Activated naive CD4-positive, alpha-beta T cell treated with anti-CD3 and anti-CD28 coated beads for 36 hours (primary cell): ENCODE data around the gene LGR6. TPM values are rescaled to one million over a fixed set of nuclear protein-coding genes. Genes with fewer than 3 reads are reported as not detected.
A peak's percentile ranks its signal among the peaks of the same experiment; 100 is the strongest.

ENCODE experiments used
- CTCF ChIA-PET: fragments of 350-600 bp; sonication (Branson Sonifier 250); formaldehyde crosslinking; loops from one replicate; lab custom pipeline; 2021; ENCODE audit warnings: antibody characterized with exemption; lab: Charles Lee
- DNase-seq: peaks from one replicate; pipeline ENCODE4 v3.0.0-alpha.2; 2020
- H3K27ac Mint-ChIP-seq: one replicate; pipeline ENCODE4 v1.8.0; 2021; ENCODE audit warnings: mild to moderate bottlenecking, mixed read lengths
- H3K27me3 Mint-ChIP-seq: one replicate; pipeline ENCODE4 v1.8.0; 2021; ENCODE audit warnings: low read depth, mixed read lengths
- H3K36me3 Mint-ChIP-seq: one replicate; pipeline ENCODE4 v1.8.0; 2021; ENCODE audit warnings: low read depth, mixed read lengths
- H3K4me1 Mint-ChIP-seq: one replicate; pipeline ENCODE4 v1.8.0; 2021; ENCODE audit warnings: low read depth, mixed read lengths
- H3K4me3 Mint-ChIP-seq: one replicate; pipeline ENCODE4 v1.8.0; 2021; ENCODE audit warnings: mild to moderate bottlenecking, moderate library complexity, mixed read lengths
- H3K9me3 Mint-ChIP-seq: one replicate; pipeline ENCODE4 v1.8.0; 2021; ENCODE audit warnings: mixed read lengths
- intact Hi-C: fragments of 100-400 bp; cut with micrococcal nuclease; formaldehyde crosslinking; loops from one replicate; pipeline ENCODE4 v1.15.1; 2023
- total RNA-seq, 2 experiments: library from RNA; stranded (reverse); gene quantifications; one replicate each; pipeline ENCODE4 v1.2.3, GENCODE V29; 2021

LGR6 gene
- total RNA-seq, 2 experiments from 2014 or later: 0.19 to 0.22 TPM

- no peaks in the 10 kb centered on the region for H3K9me3 Mint-ChIP-seq
- H3K36me3 Mint-ChIP-seq: no peaks in the 10 kb centered on the region
- no peak overlapping the region for H3K27ac Mint-ChIP-seq
- intact Hi-C loops: no loop called here
- peaks cover 24% of the 10 kb centered on the region for H3K27me3 Mint-ChIP-seq
- no peak overlapping the region for H3K4me3 Mint-ChIP-seq
- DNase-seq: no peak
- H3K4me1 Mint-ChIP-seq: peaks cover 17% of the 10 kb centered on the region
- CTCF ChIA-PET: no interaction called here
Measured at GRCh38 chr1:202198366-202198724, 4.7 kb downstream of the LGR6 start.

DNA sequence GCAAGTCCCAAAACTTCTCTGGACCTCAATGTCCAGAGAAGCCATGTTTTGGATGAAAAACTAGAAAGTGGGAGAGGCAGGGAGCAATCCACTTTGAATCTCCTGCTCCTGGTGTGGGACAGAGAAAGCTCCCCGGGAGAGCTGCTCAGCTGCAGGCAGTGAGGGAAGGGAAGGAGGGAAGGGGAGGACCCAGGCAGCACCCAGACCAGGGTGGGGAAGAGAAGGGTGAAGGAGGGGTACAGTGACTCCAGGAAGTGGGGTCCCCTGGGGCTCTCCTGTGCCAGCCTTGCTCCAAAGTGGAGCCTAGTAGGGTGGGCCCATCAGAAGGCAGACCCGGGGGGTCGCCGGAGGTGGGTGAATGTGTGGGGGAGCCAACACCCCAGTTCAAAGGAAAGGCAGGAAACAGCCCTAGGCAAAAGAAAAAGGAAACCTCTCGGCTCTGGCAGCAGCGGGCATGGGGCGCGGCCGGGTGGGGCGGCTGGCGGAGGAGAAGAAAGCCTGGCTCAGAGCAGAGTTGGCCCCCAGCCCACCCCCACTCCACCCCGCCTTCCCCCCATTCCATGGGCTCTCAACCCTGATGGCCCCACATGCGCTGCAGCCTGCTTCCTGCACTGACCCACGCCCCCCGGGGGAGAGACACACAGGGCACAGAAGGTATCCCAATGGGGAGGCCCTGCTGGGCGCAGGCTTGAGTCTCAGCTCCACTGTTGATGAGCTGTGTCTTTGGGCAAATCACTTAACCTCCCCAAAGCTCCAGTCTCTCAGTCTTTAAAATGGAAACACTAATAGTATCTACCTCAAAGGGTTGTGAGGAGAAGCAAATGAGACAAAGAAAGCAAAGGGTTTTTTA lies 5.7 kb downstream of the LGR6 start:
- no peak for DNase-seq
- peaks cover 16% of the 10 kb centered on the region for H3K4me1 Mint-ChIP-seq
- peaks cover 17% of the 10 kb centered on the region for H3K27me3 Mint-ChIP-seq
- H3K27ac Mint-ChIP-seq: no peak overlapping the region
- H3K9me3 Mint-ChIP-seq: no peaks in the 10 kb centered on the region
- intact Hi-C loops: no loop called here
- H3K36me3 Mint-ChIP-seq: no peaks in the 10 kb centered on the region
- no peak overlapping the region for H3K4me3 Mint-ChIP-seq
- CTCF ChIA-PET: interaction anchor here (0.6 to 2.8 kb wide), 5 partner anchors 10 to 709 kb away, joined by 3 to 14 read pairs (median 4); no protein-coding TSS in a partner anchor

DNA sequence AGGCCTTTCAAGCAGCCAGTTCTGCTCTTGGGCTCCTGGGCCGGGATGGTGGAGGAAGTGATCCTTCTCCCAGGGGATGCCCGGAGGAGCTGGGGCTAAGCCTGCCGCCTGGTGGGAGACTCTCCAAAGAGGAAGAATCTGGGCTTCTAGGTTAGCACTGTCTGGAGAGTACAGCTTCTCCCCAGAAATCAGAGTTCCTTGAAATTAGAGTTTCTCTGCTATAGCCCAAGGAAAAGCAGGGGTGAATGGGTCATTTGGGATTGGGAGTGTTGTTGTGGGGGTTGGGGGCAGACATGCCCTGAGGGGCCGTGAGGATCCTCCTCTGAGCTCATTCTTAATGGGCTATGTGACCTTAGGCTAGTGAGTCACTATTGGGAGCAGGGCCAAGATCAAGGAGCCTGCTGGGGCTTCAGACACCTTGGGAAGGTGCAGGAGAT lies 6.5 kb downstream of the LGR6 start:
- CTCF ChIA-PET: interaction anchor here (0.9 to 2.8 kb wide), 5 partner anchors 11 to 114 kb away, joined by 3 to 14 read pairs (median 4); partner anchors contain the start of gene PTPN7
- peaks cover 10% of the 10 kb centered on the region for H3K27me3 Mint-ChIP-seq
- no peak for DNase-seq
- H3K4me3 Mint-ChIP-seq: no peak overlapping the region
- H3K27ac Mint-ChIP-seq: no peak overlapping the region
- no peaks in the 10 kb centered on the region for H3K36me3 Mint-ChIP-seq
- H3K4me1 Mint-ChIP-seq: peaks cover 16% of the 10 kb centered on the region
- H3K9me3 Mint-ChIP-seq: no peaks in the 10 kb centered on the region
- intact Hi-C loops: no loop called here

- peaks cover 4% of the 10 kb centered on the region for H3K27me3 Mint-ChIP-seq
- CTCF ChIA-PET: interaction anchor here (0.9 to 2.8 kb wide), 6 partner anchors 8 to 114 kb away, joined by 3 to 14 read pairs (median 4); partner anchors contain the start of gene PTPN7
- no peaks in the 10 kb centered on the region for H3K9me3 Mint-ChIP-seq
- no peak overlapping the region for H3K27ac Mint-ChIP-seq
- no peak overlapping the region for H3K4me3 Mint-ChIP-seq
- H3K4me1 Mint-ChIP-seq: peaks cover 16% of the 10 kb centered on the region
- intact Hi-C loops: no loop called here
- DNase-seq: no peak
- no peaks in the 10 kb centered on the region for H3K36me3 Mint-ChIP-seq
Measured at GRCh38 chr1:202200669-202201068, 7.1 kb downstream of the LGR6 start.

GRCh38 chr1:202201266-202201665 lies 7.7 kb downstream of the LGR6 start:
- no peak overlapping the region for H3K4me3 Mint-ChIP-seq
- no peak for DNase-seq
- CTCF ChIA-PET: interaction anchor here (1.0 to 2.8 kb wide), 3 partner anchors 8 to 41 kb away, joined by 3 to 14 read pairs (median 5); partner anchors contain the start of gene PTPN7
- no peaks in the 10 kb centered on the region for H3K27me3 Mint-ChIP-seq
- H3K4me1 Mint-ChIP-seq: peaks cover 16% of the 10 kb centered on the region
- no peak overlapping the region for H3K27ac Mint-ChIP-seq
- no peaks in the 10 kb centered on the region for H3K36me3 Mint-ChIP-seq
- intact Hi-C loops: no loop called here
- H3K9me3 Mint-ChIP-seq: no peaks in the 10 kb centered on the region

DNA sequence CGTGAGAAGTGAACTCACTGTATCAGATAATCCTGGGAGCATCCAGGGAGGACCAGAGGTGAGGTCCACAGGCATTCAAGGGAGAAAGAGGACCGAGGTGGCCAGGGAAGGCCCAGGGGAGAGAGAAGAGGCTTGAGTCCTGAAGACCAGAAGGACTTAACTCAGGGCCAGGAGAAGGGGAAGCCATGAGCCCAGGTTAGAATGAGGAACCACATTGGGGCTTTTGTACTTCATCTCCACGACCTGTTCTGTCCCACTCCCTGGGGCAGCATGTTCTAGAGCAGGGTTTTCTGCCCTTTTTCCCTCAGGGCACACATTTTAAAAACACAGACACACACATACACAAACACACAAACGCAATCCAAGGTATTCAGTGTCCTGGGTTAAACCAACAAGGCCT lies 8.4 kb downstream of the LGR6 start:
- H3K4me1 Mint-ChIP-seq: peaks cover 16% of the 10 kb centered on the region
- intact Hi-C loops: no loop called here
- H3K4me3 Mint-ChIP-seq: no peak overlapping the region
- H3K27me3 Mint-ChIP-seq: no peaks in the 10 kb centered on the region
- no peak overlapping the region for H3K27ac Mint-ChIP-seq
- no peak for DNase-seq
- H3K36me3 Mint-ChIP-seq: no peaks in the 10 kb centered on the region
- CTCF ChIA-PET: interaction anchor here (0.5 to 1.0 kb wide), 3 partner anchors 9 to 125 kb away, joined by 3 to 5 read pairs (median 4); partner anchors contain the start of gene LGR6
- H3K9me3 Mint-ChIP-seq: no peaks in the 10 kb centered on the region

- no peaks in the 10 kb centered on the region for H3K36me3 Mint-ChIP-seq
- no peak for DNase-seq
- H3K27ac Mint-ChIP-seq: no peak overlapping the region
- H3K4me1 Mint-ChIP-seq: peaks cover 16% of the 10 kb centered on the region
- no peak overlapping the region for H3K4me3 Mint-ChIP-seq
- no peaks in the 10 kb centered on the region for H3K27me3 Mint-ChIP-seq
- CTCF ChIA-PET: interaction anchor here (0.5 to 1.0 kb wide), 2 partner anchors 10 to 124 kb away, joined by 4 to 5 read pairs; partner anchors contain the start of gene LGR6
- no peaks in the 10 kb centered on the region for H3K9me3 Mint-ChIP-seq
- intact Hi-C loops: no loop called here
Measured at GRCh38 chr1:202202500-202203168, 9.0 kb downstream of the LGR6 start.

- DNase-seq: no peak
Measured at GRCh38 chr1:202203238-202204039, 9.8 kb downstream of the LGR6 start.

GRCh38 chr1:202204065-202204464 lies 10.5 kb downstream of the LGR6 start:
- CTCF ChIA-PET: no interaction called here
- Mint-ChIP-seq H3K27ac (no peak overlapping the region), H3K4me1 (peaks cover 7% of the 10 kb centered on the region), H3K27me3 (no peaks in the 10 kb centered on the region), H3K4me3 (no peak overlapping the region), H3K36me3 (no peaks in the 10 kb centered on the region), H3K9me3 (no peaks in the 10 kb centered on the region)
- no peak for DNase-seq
- intact Hi-C loops: no loop called here

More at GRCh38 chr1:202203238-202204039, 9.8 kb downstream of the LGR6 start:
- intact Hi-C loops: no loop called here
- Mint-ChIP-seq H3K36me3 (no peaks in the 10 kb centered on the region), H3K4me1 (peaks cover 13% of the 10 kb centered on the region), H3K27ac (no peak overlapping the region), H3K9me3 (no peaks in the 10 kb centered on the region), H3K27me3 (no peaks in the 10 kb centered on the region), H3K4me3 (no peak overlapping the region)
- CTCF ChIA-PET: no interaction called here

DNA sequence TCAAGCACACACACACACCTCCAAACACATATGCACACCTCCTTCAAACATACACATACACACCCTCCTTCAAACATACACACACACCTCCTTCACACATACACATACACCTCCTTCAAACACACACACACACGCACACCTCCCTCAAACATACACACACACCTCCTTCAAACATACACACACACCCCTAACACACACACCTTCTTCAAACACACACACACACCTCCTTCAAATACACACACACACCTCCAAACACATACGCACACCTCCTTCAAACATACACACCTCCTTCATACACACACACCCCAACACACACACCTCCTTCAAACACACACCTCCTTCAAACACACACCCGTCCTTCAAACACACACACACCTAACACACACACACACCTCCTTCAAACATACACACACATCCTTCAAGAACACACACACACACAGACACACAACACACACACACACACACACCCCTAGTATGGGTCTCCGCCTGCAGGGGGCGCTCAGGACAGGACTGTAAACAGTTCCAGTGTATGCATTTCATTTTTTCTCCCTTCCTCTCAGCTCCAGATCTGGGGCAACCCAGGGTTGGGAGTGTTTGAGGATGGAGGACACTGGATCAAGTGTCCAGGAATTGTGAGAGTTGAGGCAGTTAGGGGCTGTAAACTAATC lies 12.1 kb downstream of the LGR6 start:
- intact Hi-C loops: no loop called here
- Mint-ChIP-seq H3K27ac (no peak overlapping the region), H3K27me3 (peaks cover under 1% of the 10 kb centered on the region), H3K9me3 (no peaks in the 10 kb centered on the region), H3K36me3 (no peaks in the 10 kb centered on the region), H3K4me3 (no peak overlapping the region), H3K4me1 (peaks cover 3% of the 10 kb centered on the region)
- DNase-seq: peak; percentile 43
- CTCF ChIA-PET: interaction anchor here (0.6 to 1.0 kb wide), 2 partner anchors 20 to 106 kb away, joined by 4 to 5 read pairs; no protein-coding TSS in a partner anchor

DNA sequence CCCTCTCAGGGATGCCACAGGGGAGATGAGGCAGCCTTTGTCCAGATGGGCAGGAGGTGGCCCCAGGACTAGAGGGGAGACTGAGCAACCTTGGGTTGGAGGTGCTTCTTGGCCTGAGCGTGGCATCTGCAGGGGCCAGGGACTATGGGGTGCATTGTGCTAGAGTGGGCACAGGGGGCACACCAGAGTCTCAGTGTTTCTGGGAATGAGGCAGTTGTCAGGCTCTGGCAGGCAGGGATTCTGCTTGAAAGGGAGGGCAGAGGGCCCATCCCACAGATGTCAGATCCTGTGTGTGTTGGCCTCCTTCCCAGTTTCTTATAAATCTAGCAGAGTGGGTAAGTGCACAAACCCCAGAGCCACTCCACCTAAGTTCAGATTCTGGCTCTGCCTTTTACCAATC lies 13.7 kb downstream of the LGR6 start:
- CTCF ChIA-PET: interaction anchor here (0.5 kb wide), 1 partner anchor 154 kb away, joined by 3 read pairs; no protein-coding TSS in a partner anchor

More for the DNA sequence above, 13.7 kb downstream of the LGR6 start:
- intact Hi-C loops: no loop called here
- no peaks in the 10 kb centered on the region for H3K4me1 Mint-ChIP-seq
- no peak overlapping the region for H3K4me3 Mint-ChIP-seq
- no peaks in the 10 kb centered on the region for H3K9me3 Mint-ChIP-seq
- H3K36me3 Mint-ChIP-seq: no peaks in the 10 kb centered on the region
- peaks cover 7% of the 10 kb centered on the region for H3K27me3 Mint-ChIP-seq
- H3K27ac Mint-ChIP-seq: no peak overlapping the region
- DNase-seq: no peak
